Heart left ventricle (tissue), 16 donors: Measurements from ENCODE around the gene C3orf52. TPM values are rescaled to one million over a fixed set of nuclear protein-coding genes. Genes with fewer than 3 reads are reported as not detected.
A peak's percentile ranks its signal among the peaks of the same experiment; 100 is the strongest.
"Not testable (repeated sequence)": the region's sequence is repeated elsewhere in the genome, so short reads cannot be mapped to it uniquely, and the experiment has no call there.

Experiments
- ATAC-seq, 4 donors: fragments of 200-7000 bp; cut with Tn5 transposase; one replicate each; pipeline ENCODE4 v1.9.1; 2020 to 2022; ENCODE audit warnings: moderate library complexity in 4 of 4, mild to moderate bottlenecking in 3 of 4, moderate number of reproducible peaks in 1 of 4
- DNase-seq, 5 donors: peaks; one replicate each; pipeline ENCODE4 v3.0.0-alpha.2; 2020
- H3K27ac ChIP-seq, 12 donors: fragments of 200-600 bp; sonication (generic) in 4 of 12; one replicate each; pipeline versions ENCODE4 v1.5.0 to v1.8.0; 2016 to 2022; ENCODE audit warnings: mild to moderate bottlenecking in 2 of 12
- H3K27me3 ChIP-seq, 9 donors: fragments of 200-600 bp; sonication (generic) in 2 of 9; one replicate each; pipeline versions ENCODE4 v1.5.1 to v1.8.0; 2016 to 2022; ENCODE audit warnings: mild to moderate bottlenecking in 3 of 9
- H3K36me3 ChIP-seq, 9 donors: fragments of 200-600 bp; sonication (generic) in 2 of 9; one replicate each; pipeline versions ENCODE4 v1.5.0 to v1.8.0; 2018 to 2022; ENCODE audit warnings: mild to moderate bottlenecking in 2 of 9
- H3K4me1 ChIP-seq, 12 donors: fragments of 200-600 bp; sonication (generic) in 4 of 12; one replicate each; pipeline versions ENCODE4 v1.5.0 to v1.8.0; 2016 to 2022; ENCODE audit warnings: mild to moderate bottlenecking in 3 of 12
- H3K4me3 ChIP-seq, 12 donors: fragments of 200-600 bp; sonication (generic) in 4 of 12; one replicate each; pipeline versions ENCODE4 v1.5.0 to v1.8.0; 2017 to 2022; ENCODE audit warnings: mild to moderate bottlenecking in 9 of 12, moderate library complexity in 4 of 12
- H3K9me3 ChIP-seq, 12 donors: fragments of 200-600 bp; sonication (generic) in 4 of 12; one replicate each; pipeline versions ENCODE4 v1.5.0 to v1.8.0; 2016 to 2022; ENCODE audit warnings: mild to moderate bottlenecking in 1 of 12
- CTCF ChIP-seq, 12 donors: fragments of 200-600 bp; sonication (generic) in 4 of 12; IDR thresholded peaks; one replicate each; pipeline versions ENCODE4 v1.5.0 to v1.8.0; 2018 to 2022; ENCODE audit warnings: antibody characterized with exemption in 12 of 12, mild to moderate bottlenecking in 5 of 12
- POLR2A ChIP-seq, 2 donors: fragments of 450-650 bp; IDR thresholded peaks; one replicate each; pipeline ENCODE4 v1.6.1; 2017; ENCODE audit warnings: antibody characterized with exemption in 2 of 2, mild to moderate bottlenecking in 2 of 2, moderate library complexity in 2 of 2
- WGBS, 4 donors: extraction: QIAGEN DNeasy Blood & Tissue Kit in 2 of 4; methylation state at CpG; one replicate each; pipeline versions ENCODE4 v1.1.5 to v1.1.7; 2013 to 2018; 5-methylcytosine and 5-hydroxymethylcytosine counted together
- intact Hi-C, 10 donors: fragments of 100-400 bp; cut with DNase I; formaldehyde crosslinking; loops; one replicate each; pipeline versions ENCODE4 v1.11.1 to v1.14.2; 2022
- long read RNA-seq, 3 donors: library from polyadenylated mRNA; unstranded; transcript quantifications; one replicate each; pipeline ENCODE4 v2.0.0, GENCODE V29; 2020 to 2021
- polyA plus RNA-seq, 2 donors: library from polyadenylated mRNA; stranded (reverse); fragments of 200-250 nt; gene quantifications; one replicate each; pipeline ENCODE4 v1.2.3, GENCODE V29; 2013
- total RNA-seq, 9 donors: library from RNA; depleted of rRNA in 2 of 9; stranded (reverse); fragments of >200 nt in 2 of 9; fragmentation: NEBNext Ultra II Directional in 3 of 9; extraction: Animal tissue kit (Norgen Biotek cat#: 25700) in 3 of 9; gene quantifications; one replicate each; pipeline versions ENCODE4 v1.1.0 to v1.2.4, GENCODE V29; 2016 to 2023
- donor health status: ischemic (EF 13 %, LVEDD 7.1; RV severe dilation, severe dysfunction).
- donor health status: healthy with polysubstance abuse.
- donor health status: DM: no; HTN: yes; CAD: no.
- donor health status: DM: no; HTN: no; CAD: no.
- donor health status: ischemic (EF 25% LVEDD 6.9; RV normal size, moderate dysfunction).
- donor health status: ischemic (EF 25% LVEDD 5.7; RV mildly dilated, moderate dysfunction).
- donor health status: healthy.
- donor health status: DM: yes; HTN: yes; CAD: no.
- donor health status: ischemic (EF 35%, LVEDD 5.7; RV mildly dilated, moderate dysfunction).
- donor health status: nonischemic (EF 11% LVEDD 7.7; RV severe dilation, severe dysfunction).
- donor health status: DM: yes; HTN: yes; CAD: no.
- donor health status: PGD.
- donor health status: ischemic (EF 29% LVEDD 5.4; RV normal size, mild dysfunction).
- donor health status: nonischemic (EF 23%, LVEDD 6.1; RV moderate dilation, normal function).

C3orf52 gene
- total RNA-seq, result 1 to 10 TPM; 1.4 to 7.8 (median 4.9) TPM
- polyA plus RNA-seq, result 1 to 10 TPM; 2.0 to 9.6 TPM
- long read RNA-seq, donor 1, transcript C3orf52-201 (6 exons, 2,277 nt), result major isoform, 7 of 9 reads
- long read RNA-seq, donor 1, partial matches to known transcripts, result 0 of 9 reads
- long read RNA-seq, donor 1, other reads (novel, unspliced or antisense), result 2 of 9 reads
- long read RNA-seq, donor 2, transcript C3orf52-201 (6 exons, 2,277 nt), result major isoform, 37 of 44 reads
- long read RNA-seq, donor 2, partial matches to known transcripts, result 0 of 44 reads
- long read RNA-seq, donor 2, other reads (novel, unspliced or antisense), result 5 of 44 reads
- long read RNA-seq, donor 3, transcript C3orf52-201 (6 exons, 2,277 nt), result major isoform, 10 of 16 reads
- long read RNA-seq, donor 3, partial matches to known transcripts, result 1 of 16 reads
- long read RNA-seq, donor 3, other reads (novel, unspliced or antisense), result 3 of 16 reads

GRCh38 chr3:112086076-112086854 lies at the start of gene C3orf52:
Gene C3orf52, plus strand, starts transcription at chr3:112086389. Its CDS starts 19 bp downstream, at chr3:112086408.
- TF ChIP-seq POLR2A (IDR thresholded peaks at IDR 0.05) (peak in 1 of 2 donors; percentile 46), CTCF (IDR thresholded peaks at IDR 0.05) (peak in 2 of 12 donors; percentile 15)
- 0 to 2% (median 1%) methylated on average over 24 to 67 of the region's 67 CpGs for WGBS, 4 donors
- ATAC-seq, result peak; percentile 89 to 97 (median 96)

GRCh38 chr3:112037194-112037593 lies 49.0 kb upstream of the C3orf52 start:
- H3K27ac ChIP-seq, H3K4me3 ChIP-seq, H3K27me3 ChIP-seq, H3K4me1 ChIP-seq, intact Hi-C loops, H3K36me3 ChIP-seq, DNase-seq, ATAC-seq, H3K9me3 ChIP-seq: not testable (repeated sequence)
- 59 to 76% (median 68%) methylated on average over 4 of the region's 4 CpGs for WGBS, 4 donors

More at GRCh38 chr3:112086076-112086854, at the start of gene C3orf52:
- Histone ChIP-seq H3K36me3 (no peaks in the 10 kb centered on the region), H3K27me3 (peaks cover 0 to 32% (median 0%) of the 10 kb centered on the region in 9 donors), H3K27ac (peak within 1 kb of the TSS in 9 of 12 donors; percentile 3 to 83 (median 70)), H3K4me3 (peak within 1 kb of the TSS; percentile 32 to 68 (median 60)), H3K9me3 (no peaks in the 10 kb centered on the region), H3K4me1 (peaks cover 0 to 32% (median 21%) of the 10 kb centered on the region in 12 donors)
- intact Hi-C loops, result no loop called here
- peak; percentile 85 to 90 (median 88) for DNase-seq

GRCh38 chr3:112038863-112039262 lies 47.3 kb upstream of the C3orf52 start:
- H3K9me3 ChIP-seq, result peaks cover 0 to 6% (median 0%) of the 10 kb centered on the region in 12 donors
- intact Hi-C loops, result no loop called here
- no peak for ATAC-seq
- H3K4me3 ChIP-seq, result no peak overlapping the region
- TF ChIP-seq CTCF (IDR thresholded peaks at IDR 0.05), result no peak
- TF ChIP-seq POLR2A (IDR thresholded peaks at IDR 0.05), result no peak
- peaks cover 0 to 8% (median 0%) of the 10 kb centered on the region in 12 donors for H3K4me1 ChIP-seq
- 81 to 86% (median 83%) methylated on average over 3 of the region's 3 CpGs for whole genome bisulfite sequencing, 4 donors
- no peaks in the 10 kb centered on the region for H3K36me3 ChIP-seq
- H3K27ac ChIP-seq, result no peak overlapping the region
- DNase-seq, result no peak
- no peaks in the 10 kb centered on the region for H3K27me3 ChIP-seq

- no peaks in the 10 kb centered on the region for H3K27me3 ChIP-seq
- no peak for ATAC-seq
- intact Hi-C loops, result loop anchor here in 5 of 10 donors (5.0 to 10.0 kb wide), 2 partner anchors 54 to 377 kb away; no protein-coding TSS in a partner anchor
- no peak for DNase-seq
- TF ChIP-seq POLR2A (IDR thresholded peaks at IDR 0.05) (no peak), CTCF (IDR thresholded peaks at IDR 0.05) (no peak)
- no peaks in the 10 kb centered on the region for H3K36me3 ChIP-seq
- H3K4me3 ChIP-seq, result no peak overlapping the region
- H3K9me3 ChIP-seq, result peaks cover 0 to 6% (median 0%) of the 10 kb centered on the region in 12 donors
- H3K27ac ChIP-seq, result no peak overlapping the region
- H3K4me1 ChIP-seq, result peaks cover 0 to 8% (median 0%) of the 10 kb centered on the region in 12 donors
Observed at GRCh38 chr3:112041321-112041720, 44.9 kb upstream of the C3orf52 start.
